GM19238 (cell line): ENCODE results near the gene RALB.
"Not testable (repeated sequence)": the region's sequence is repeated elsewhere in the genome, so short reads cannot be mapped to it uniquely, and the experiment has no call there.

Experiments used
- DNase-seq: peaks from one replicate; pipeline ENCODE4 v3.0.0; 2011; ENCODE audit warnings: low spot score; ENCODE audit not compliant: insufficient read length

Gene RALB

GRCh38 chr2:120243211-120243610 lies 9.4 kb upstream of the RALB start:
- no peak for DNase-seq

- no peak for DNase-seq
These were observed 8.6 kb upstream of the RALB start for GRCh38 chr2:120243875-120244553.

GRCh38 chr2:120244656-120245519 lies 7.8 kb upstream of the RALB start:
- DNase-seq: no peak

GRCh38 chr2:120245520-120246332 lies 6.9 kb upstream of the RALB start:
- no peak for DNase-seq

- no peak for DNase-seq
These were observed 5.9 kb upstream of the RALB start for GRCh38 chr2:120246546-120247300.

GRCh38 chr2:120247851-120248250 lies 4.8 kb upstream of the RALB start:
- no peak for DNase-seq

- DNase-seq: no peak
These were observed 2.0 kb upstream of the RALB start for GRCh38 chr2:120250640-120251039.

- DNase-seq: no peak
These were observed 1.6 kb upstream of the RALB start for GRCh38 chr2:120251078-120251477.

GRCh38 chr2:120251880-120252224 lies 800 bp upstream of the RALB start:
- DNase-seq: no peak

- DNase-seq: peak; percentile 65
These were observed 600 bp downstream of the RALB start for GRCh38 chr2:120253021-120253882.

GRCh38 chr2:120254178-120254577 lies 1.5 kb downstream of the RALB start:
- no peak for DNase-seq

- no peak for DNase-seq
These were observed 2.4 kb downstream of the RALB start for GRCh38 chr2:120255071-120255470.

GRCh38 chr2:120255986-120256650 lies 3.5 kb downstream of the RALB start:
- DNase-seq: no peak

GRCh38 chr2:120256651-120257000 lies 4.0 kb downstream of the RALB start:
- DNase-seq: no peak

GRCh38 chr2:120257522-120257921 lies 4.9 kb downstream of the RALB start:
- no peak for DNase-seq

- no peak for DNase-seq
These were observed 5.5 kb downstream of the RALB start for GRCh38 chr2:120258196-120258595.

GRCh38 chr2:120259939-120260338 lies 7.3 kb downstream of the RALB start:
- DNase-seq: not testable (repeated sequence)

GRCh38 chr2:120260736-120261135 lies 8.1 kb downstream of the RALB start:
- DNase-seq: no peak

- peak; percentile 65 for DNase-seq
These were observed 8.8 kb downstream of the RALB start for GRCh38 chr2:120261387-120262006.
